ENCODE data around the gene SRGAP1.

Gene SRGAP1

DNA sequence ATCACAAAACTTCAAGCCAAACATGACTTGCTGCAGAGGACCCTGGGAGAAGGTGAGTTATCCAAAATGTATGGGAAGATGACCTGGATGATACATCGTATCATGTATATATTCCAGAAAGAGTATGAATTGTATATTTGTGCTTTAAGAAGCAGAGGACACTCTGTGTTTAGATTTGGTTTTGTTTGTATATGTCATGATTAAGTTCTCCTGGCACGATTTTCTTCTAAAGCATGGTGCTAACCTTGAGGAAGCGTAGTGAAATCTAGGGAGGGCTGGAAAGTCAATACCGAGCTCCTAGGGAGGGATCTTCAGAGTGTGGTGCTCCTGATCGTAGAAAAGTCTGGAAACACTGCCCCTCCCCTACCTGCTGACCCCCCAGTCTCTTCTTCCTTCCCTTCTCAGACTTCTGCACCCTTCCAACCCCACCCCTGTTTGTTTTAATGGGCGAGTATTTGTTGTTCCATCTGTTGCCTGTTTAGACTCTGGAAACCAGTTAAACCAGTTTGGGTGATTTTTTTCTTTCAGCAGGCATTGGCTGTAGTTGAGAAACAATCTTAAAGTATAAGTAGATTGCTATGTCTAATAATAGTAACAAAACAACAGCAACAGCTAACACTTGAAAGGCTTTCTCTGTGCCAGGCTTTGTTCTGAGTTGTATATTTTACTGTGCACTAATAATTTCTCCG is 236.0 kb downstream of the SRGAP1 start:
- TF ChIP-seq, protein P1, sequence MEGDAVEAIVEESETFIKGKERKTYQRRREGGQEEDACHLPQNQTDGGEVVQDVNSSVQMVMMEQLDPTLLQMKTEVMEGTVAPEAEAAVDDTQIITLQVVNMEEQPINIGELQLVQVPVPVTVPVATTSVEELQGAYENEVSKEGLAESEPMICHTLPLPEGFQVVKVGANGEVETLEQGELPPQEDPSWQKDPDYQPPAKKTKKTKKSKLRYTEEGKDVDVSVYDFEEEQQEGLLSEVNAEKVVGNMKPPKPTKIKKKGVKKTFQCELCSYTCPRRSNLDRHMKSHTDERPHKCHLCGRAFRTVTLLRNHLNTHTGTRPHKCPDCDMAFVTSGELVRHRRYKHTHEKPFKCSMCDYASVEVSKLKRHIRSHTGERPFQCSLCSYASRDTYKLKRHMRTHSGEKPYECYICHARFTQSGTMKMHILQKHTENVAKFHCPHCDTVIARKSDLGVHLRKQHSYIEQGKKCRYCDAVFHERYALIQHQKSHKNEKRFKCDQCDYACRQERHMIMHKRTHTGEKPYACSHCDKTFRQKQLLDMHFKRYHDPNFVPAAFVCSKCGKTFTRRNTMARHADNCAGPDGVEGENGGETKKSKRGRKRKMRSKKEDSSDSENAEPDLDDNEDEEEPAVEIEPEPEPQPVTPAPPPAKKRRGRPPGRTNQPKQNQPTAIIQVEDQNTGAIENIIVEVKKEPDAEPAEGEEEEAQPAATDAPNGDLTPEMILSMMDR (IDR thresholded peaks at IDR 0.05; ENCODE audit: extremely low read depth, missing control alignments), result no peak
- DNase-seq (ENCODE audit: low spot score), result no peak

DNA sequence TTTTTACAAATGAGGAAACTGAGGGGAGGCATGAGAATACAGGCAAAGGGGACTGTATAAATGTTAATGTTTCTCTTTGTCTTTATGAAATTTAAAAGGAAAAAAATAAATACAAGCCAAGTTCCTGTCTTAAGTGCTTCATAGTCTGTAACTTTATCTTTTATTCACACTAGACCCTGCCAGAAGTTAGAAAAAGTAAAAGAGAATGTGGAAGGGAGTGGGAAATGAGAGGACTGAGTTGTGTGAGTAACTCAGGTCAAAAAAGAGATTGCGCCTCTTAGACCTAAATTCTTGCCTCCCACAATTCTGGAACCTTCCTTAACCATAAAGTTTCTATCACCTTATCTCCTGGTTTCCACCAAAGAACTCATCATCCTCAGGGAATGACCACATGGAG is 236.5 kb downstream of the SRGAP1 start:
- TF ChIP-seq, protein P1 (IDR thresholded peaks at IDR 0.05; ENCODE audit: extremely low read depth, missing control alignments), result no peak
- no peak for DNase-seq (ENCODE audit: low spot score)

DNA sequence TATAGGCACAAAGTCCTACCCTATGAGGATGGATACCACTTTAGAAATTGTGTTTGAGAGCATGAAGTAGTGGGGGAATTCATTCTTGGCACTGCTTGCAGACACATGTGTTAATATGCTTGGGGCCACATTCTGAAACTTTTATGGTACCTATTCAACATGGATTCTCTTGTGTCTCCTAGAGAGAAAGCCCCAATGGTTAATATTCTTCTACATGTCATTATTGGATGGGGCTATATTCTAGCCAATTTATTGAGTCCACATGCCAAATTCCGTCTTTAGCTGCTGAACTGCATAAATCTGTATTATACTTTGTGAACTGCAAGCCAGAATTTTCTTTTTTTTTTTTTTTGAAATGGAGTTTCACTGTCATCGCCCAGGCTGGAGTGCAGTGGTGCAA is 237.6 kb downstream of the SRGAP1 start:
- DNase-seq (ENCODE audit: low spot score), result no peak
- TF ChIP-seq, protein P1 (IDR thresholded peaks at IDR 0.05; ENCODE audit: extremely low read depth, missing control alignments), result no peak

GRCh38 chr12:64082866-64083268 is 238.4 kb downstream of the SRGAP1 start:
- TF ChIP-seq, protein P1 (IDR thresholded peaks at IDR 0.05; ENCODE audit: extremely low read depth, missing control alignments), result no peak
- no peak for DNase-seq (ENCODE audit: low spot score)

DNA sequence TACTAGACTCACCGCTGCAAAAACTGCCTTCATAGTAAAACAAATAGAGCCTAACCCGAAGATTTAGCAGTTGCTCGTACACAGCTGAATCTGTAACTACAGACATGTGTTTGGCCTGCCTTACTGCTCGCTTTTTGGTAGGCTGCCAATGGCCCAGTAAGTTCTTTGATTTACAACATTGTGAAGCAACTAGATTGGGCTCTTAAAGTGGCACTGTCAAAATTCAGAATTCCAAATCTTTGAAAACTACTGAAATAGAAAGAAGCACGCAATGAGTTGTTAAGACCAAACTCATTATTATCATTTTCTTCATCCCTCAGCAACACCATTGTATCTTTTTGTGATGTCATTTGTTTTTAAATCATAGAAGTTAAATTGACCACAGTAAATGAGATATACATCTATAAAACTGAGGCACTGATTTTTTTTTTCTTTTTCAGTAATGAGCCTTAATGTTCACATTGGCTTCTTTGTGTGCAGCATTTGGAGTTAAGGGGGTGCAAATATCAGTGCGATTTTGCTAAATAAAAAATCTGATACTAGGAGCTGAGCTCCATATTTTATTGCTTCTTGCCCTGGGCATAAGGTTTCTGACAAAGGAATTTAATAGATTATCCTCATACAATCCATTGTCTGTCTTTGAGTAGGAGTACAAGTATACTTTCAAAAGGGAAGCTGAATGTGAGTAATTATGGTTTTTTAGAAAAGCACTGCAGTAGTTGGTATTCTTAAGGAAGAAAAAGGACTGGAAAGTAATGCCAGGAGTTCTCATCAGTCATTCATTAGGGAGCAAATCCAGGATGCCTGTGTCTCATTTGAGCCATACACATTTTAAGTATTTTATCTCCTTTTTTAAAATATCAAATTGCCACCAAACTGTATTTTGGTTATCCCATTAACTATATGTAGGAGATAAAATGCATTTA is 239.0 kb downstream of the SRGAP1 start:
- DNase-seq (ENCODE audit: low spot score), result no peak
- TF ChIP-seq, protein P1 (IDR thresholded peaks at IDR 0.05; ENCODE audit: extremely low read depth, missing control alignments), result no peak

GRCh38 chr12:64085154-64085553 is 240.7 kb downstream of the SRGAP1 start:
- DNase-seq (ENCODE audit: low spot score), result no peak
- TF ChIP-seq, protein P1 (IDR thresholded peaks at IDR 0.05; ENCODE audit: extremely low read depth, missing control alignments), result no peak

GRCh38 chr12:64085996-64086395 is 241.5 kb downstream of the SRGAP1 start:
- DNase-seq (ENCODE audit: low spot score), result no peak
- TF ChIP-seq, protein P1 (IDR thresholded peaks at IDR 0.05; ENCODE audit: extremely low read depth, missing control alignments), result no peak
